GM06990 (cell line): Measurements from ENCODE around the gene MYRFL.

Experiments used
- DNase-seq: peaks from one replicate; pipeline ENCODE4 v3.0.0-alpha.2; 2011; ENCODE audit not compliant: insufficient read length; ENCODE audit errors: extremely low read depth
- H3K27me3 ChIP-seq: replicated peaks from 2 replicates; pipeline ENCODE4 v1.6.0; 2011; ENCODE audit warnings: low read length; ENCODE audit not compliant: control insufficient read depth, insufficient read depth
- H3K36me3 ChIP-seq: 2 replicates; pipeline ENCODE4 v1.5.1; 2011; ENCODE audit warnings: low read length; ENCODE audit not compliant: control insufficient read depth, insufficient read depth
- H3K4me3 ChIP-seq: replicated peaks from 2 replicates; pipeline ENCODE4 v1.5.1; 2011; ENCODE audit warnings: low read depth, mild to moderate bottlenecking, control low read depth, low read length
- CTCF ChIP-seq: IDR thresholded peaks from 2 replicates; pipeline ENCODE4 v1.5.1; 2011; ENCODE audit warnings: low read length, control low read depth, mild to moderate bottlenecking, inconsistent platforms; ENCODE audit not compliant: insufficient read depth, poor library complexity, severe bottlenecking

MYRFL gene

GRCh38 chr12:69915964-69916363 is 90.9 kb downstream of the MYRFL start:
- no peak for TF ChIP-seq CTCF
- H3K27me3 ChIP-seq: no peaks in the 10 kb centered on the region
- no peak for DNase-seq
- no peak overlapping the region for H3K4me3 ChIP-seq
- no peaks in the 10 kb centered on the region for H3K36me3 ChIP-seq

DNA sequence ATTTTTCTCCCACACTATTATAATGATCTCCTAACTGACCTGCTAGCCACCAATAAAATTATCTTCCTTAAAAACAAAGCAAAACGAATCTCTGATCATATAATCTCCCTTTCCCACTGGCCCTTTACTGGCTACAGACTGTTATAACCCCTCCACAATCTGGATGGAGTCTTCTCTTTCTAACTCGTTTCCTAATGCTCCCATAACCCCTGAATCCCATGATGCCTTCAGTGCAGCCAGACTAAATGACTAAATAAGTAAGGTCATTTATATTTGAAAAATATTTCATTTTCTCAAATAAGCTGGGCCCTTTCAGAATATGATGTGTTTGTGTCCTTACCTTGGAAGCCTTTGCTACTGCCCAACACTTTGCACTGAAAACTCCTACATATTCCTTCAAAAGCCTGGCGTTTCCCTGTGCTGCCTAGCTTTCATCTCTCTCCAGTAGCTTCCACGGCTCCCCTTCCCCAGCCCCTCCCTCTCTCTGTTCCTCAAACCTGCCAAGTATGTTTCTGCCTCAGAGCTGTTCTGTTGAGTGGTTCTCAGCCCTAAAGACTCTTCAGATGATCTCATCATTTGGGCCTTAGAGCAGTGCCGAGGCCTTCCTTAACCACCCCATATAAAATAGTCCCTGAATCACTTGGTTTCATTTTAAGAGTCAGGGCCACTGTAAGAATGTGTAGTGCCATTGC is 91.7 kb downstream of the MYRFL start:
- H3K4me3 ChIP-seq: no peak overlapping the region
- H3K27me3 ChIP-seq: no peaks in the 10 kb centered on the region
- no peak for TF ChIP-seq CTCF
- no peak for DNase-seq
- no peaks in the 10 kb centered on the region for H3K36me3 ChIP-seq

- H3K4me3 ChIP-seq: no peak overlapping the region
- no peak for TF ChIP-seq CTCF
- H3K36me3 ChIP-seq: no peaks in the 10 kb centered on the region
- no peaks in the 10 kb centered on the region for H3K27me3 ChIP-seq
- no peak for DNase-seq
Observed at GRCh38 chr12:69918287-69918686, 93.3 kb downstream of the MYRFL start.

DNA sequence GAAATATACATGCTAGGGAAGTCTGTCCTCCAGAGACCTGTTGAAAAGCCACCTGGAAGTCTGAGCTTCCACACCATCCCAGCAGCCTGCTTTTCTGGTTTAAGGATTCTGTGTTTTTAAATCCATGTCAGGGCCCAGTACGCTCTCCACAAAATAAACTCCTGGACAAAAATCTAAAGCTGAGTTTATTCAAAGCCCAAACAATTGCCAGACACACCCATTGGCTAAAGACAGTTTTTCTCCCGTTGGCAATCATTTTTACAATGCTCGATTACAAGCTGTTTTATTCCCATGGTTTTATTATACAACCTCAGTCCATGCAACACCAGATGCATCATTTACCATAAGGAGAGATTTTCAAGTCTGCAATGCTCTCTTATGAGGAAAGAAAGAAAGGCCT is 94.5 kb downstream of the MYRFL start:
- Histone ChIP-seq H3K4me3 (no peak overlapping the region), H3K36me3 (no peaks in the 10 kb centered on the region), H3K27me3 (no peaks in the 10 kb centered on the region)
- no peak for TF ChIP-seq CTCF
- DNase-seq: no peak

DNA sequence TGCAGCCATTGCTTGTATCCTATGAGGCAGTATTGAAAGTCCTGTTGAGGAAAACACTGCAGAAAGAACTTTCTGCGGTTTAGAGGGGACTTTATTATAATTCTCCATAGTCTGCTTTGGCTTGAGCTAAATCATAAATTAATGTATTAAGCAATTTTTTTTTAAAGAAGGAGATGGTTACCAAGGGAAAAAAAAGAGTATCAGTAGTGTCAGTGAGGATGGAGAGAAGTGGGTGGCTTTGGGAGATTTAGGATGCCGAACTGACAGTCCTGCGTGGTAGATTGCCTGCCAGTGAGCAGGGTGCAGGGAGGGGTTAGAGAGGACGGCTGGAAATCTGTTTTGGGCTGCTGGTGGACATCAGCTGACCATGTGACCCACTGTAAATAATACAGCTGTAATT is 96.8 kb downstream of the MYRFL start:
- no peaks in the 10 kb centered on the region for H3K36me3 ChIP-seq
- no peak overlapping the region for H3K4me3 ChIP-seq
- DNase-seq: no peak
- TF ChIP-seq CTCF: no peak
- H3K27me3 ChIP-seq: no peaks in the 10 kb centered on the region

DNA sequence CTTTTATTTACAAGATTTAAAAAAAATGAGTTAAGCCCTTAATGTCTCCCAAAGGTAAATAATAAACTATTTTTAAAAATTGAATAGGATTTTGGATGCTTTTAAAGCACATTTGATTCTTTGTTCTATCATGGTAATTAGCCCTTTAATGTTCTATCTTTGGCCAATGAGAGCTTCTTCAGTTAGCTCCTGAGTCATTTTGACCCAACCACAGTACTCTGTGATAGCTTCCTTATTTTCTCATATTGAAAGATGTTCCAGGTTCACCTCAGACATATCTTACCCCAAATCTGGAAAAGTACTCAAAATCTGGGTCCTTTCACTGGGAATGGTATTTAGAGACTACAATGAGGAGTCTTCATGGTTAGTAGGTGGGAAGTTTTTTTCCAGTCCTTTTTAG is 98.0 kb downstream of the MYRFL start:
- no peak for DNase-seq
- Histone ChIP-seq H3K36me3 (no peaks in the 10 kb centered on the region), H3K4me3 (no peak overlapping the region), H3K27me3 (no peaks in the 10 kb centered on the region)
- no peak for TF ChIP-seq CTCF
